Measurements from ENCODE around the gene INTS3.

INTS3 gene

GRCh38 chr1:153727463-153728304, at the start of gene INTS3:
Gene INTS3 (plus strand): TSS chr1:153728050. CDS start chr1:153728635, 585 bp downstream.
- DNase-seq (ENCODE audit: low spot score): peak; percentile 100

- no peak for DNase-seq (ENCODE audit: low spot score)
These were observed 49.1 kb upstream of the INTS3 start, which contains the start of gene NPR1 for GRCh38 chr1:153678519-153679336. Gene NPR1 (plus strand): TSS chr1:153678688. CDS start chr1:153679109, 421 bp downstream.

GRCh38 chr1:153679337-153680119, 48.3 kb upstream of the INTS3 start:
- no peak for DNase-seq (ENCODE audit: low spot score)

GRCh38 chr1:153680120-153680403, 47.8 kb upstream of the INTS3 start:
- no peak for DNase-seq (ENCODE audit: low spot score)

- DNase-seq (ENCODE audit: low spot score): no peak
These were observed 45.1 kb upstream of the INTS3 start for GRCh38 chr1:153682730-153683129.

- no peak for DNase-seq (ENCODE audit: low spot score)
These were observed 44.0 kb upstream of the INTS3 start for GRCh38 chr1:153683854-153684253.

GRCh38 chr1:153684892-153685291, 43.0 kb upstream of the INTS3 start:
- DNase-seq (ENCODE audit: low spot score): no peak

- no peak for DNase-seq (ENCODE audit: low spot score)
These were observed 42.1 kb upstream of the INTS3 start for GRCh38 chr1:153685544-153686340.

GRCh38 chr1:153687346-153688125, 40.3 kb upstream of the INTS3 start:
- DNase-seq (ENCODE audit: low spot score): no peak

- no peak for DNase-seq (ENCODE audit: low spot score)
These were observed 39.6 kb upstream of the INTS3 start for GRCh38 chr1:153688276-153688675.

- DNase-seq (ENCODE audit: low spot score): no peak
These were observed 39.0 kb upstream of the INTS3 start for GRCh38 chr1:153688736-153689328.

GRCh38 chr1:153693466-153693865, 34.4 kb upstream of the INTS3 start:
- DNase-seq (ENCODE audit: low spot score): no peak

GRCh38 chr1:153696741-153697140, 31.1 kb upstream of the INTS3 start:
- DNase-seq (ENCODE audit: low spot score): no peak

- DNase-seq (ENCODE audit: low spot score): no peak
These were observed 30.4 kb upstream of the INTS3 start for GRCh38 chr1:153697191-153698019.

- no peak for DNase-seq (ENCODE audit: low spot score)
These were observed 29.6 kb upstream of the INTS3 start for GRCh38 chr1:153698020-153698922.

GRCh38 chr1:153698923-153699714, 28.7 kb upstream of the INTS3 start:
- DNase-seq (ENCODE audit: low spot score): no peak

- DNase-seq (ENCODE audit: low spot score): no peak
These were observed 28.1 kb upstream of the INTS3 start for GRCh38 chr1:153699768-153700167.

- no peak for DNase-seq (ENCODE audit: low spot score)
These were observed 22.4 kb upstream of the INTS3 start for GRCh38 chr1:153705484-153705883.
